VCaP (cell line): ENCODE measurements around the gene ATP1A3.
"Not testable (repeated sequence)": the region's sequence is repeated elsewhere in the genome, so short reads cannot be mapped to it uniquely, and the experiment has no call there.

Experiments
- H3K27ac ChIP-seq: fragments of 450-650 bp; 2 replicates; pipeline ENCODE4 v1.5.1; 2017
- CTCF ChIP-seq: fragments of 450-650 bp; conservative IDR thresholded peaks from 2 replicates; pipeline ENCODE4 v1.5.1; 2017; ENCODE audit warnings: mild to moderate bottlenecking, moderate library complexity

ATP1A3 gene

GRCh38 chr19:41993612-41994483 is at the start of gene ATP1A3:
Gene ATP1A3, minus strand, starts transcription at chr19:41994230. Its CDS starts 154 bp downstream, at chr19:41994076.
- TF ChIP-seq CTCF: no peak
- peak within 1 kb of the TSS; percentile 74; the same call in 1 of the 2 replicates for H3K27ac ChIP-seq

- no peak for TF ChIP-seq CTCF
These were observed 48.6 kb upstream of the ATP1A3 start for GRCh38 chr19:42042455-42043170.

GRCh38 chr19:42040491-42040890 is 46.5 kb upstream of the ATP1A3 start:
- not testable (repeated sequence) for H3K27ac ChIP-seq

More at GRCh38 chr19:42042455-42043170, 48.6 kb upstream of the ATP1A3 start:
- H3K27ac ChIP-seq: no peak overlapping the region

- no peak overlapping the region for H3K27ac ChIP-seq
- no peak for TF ChIP-seq CTCF
These were observed 46.0 kb upstream of the ATP1A3 start for GRCh38 chr19:42040031-42040430.

GRCh38 chr19:42038666-42039065 is 44.6 kb upstream of the ATP1A3 start:
- TF ChIP-seq CTCF: no peak
- H3K27ac ChIP-seq: no peak overlapping the region

GRCh38 chr19:42037649-42038048 is 43.6 kb upstream of the ATP1A3 start:
- TF ChIP-seq CTCF: no peak
- H3K27ac ChIP-seq: no peak overlapping the region

GRCh38 chr19:42034640-42035391 is 40.8 kb upstream of the ATP1A3 start:
- peak; percentile 95 for TF ChIP-seq CTCF
- not testable (repeated sequence) for H3K27ac ChIP-seq
